Measurements from ENCODE around the gene NHERF2. TPM values are rescaled to one million over a fixed set of nuclear protein-coding genes. Genes with fewer than 3 reads are reported as not detected.

The NHERF2 gene
- total RNA-seq, 6 experiments from 2014 or later: 129 to 284 (median 186) TPM

DNA sequence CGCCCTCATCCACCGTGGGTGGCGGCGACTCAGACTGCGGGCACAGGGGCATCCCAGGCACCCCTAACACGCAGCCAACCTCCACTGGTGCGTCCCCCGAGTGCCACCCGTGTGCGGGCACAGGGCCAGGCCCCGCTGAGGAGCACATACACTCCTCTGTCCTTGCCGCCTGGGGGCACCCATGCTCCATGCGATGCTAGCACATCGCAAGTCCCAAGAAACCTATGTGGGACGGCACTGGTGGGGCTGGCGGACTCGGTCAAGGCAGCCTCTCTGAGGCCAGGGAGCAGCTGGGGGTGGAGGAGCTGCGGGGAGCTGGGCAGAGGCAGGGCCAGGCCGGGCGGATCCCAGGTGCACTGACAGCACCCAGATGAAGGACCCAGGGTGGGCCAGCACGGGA, 21.1 kb upstream of the NHERF2 start:
- H3K27ac ChIP-seq: no peak overlapping the region
- peaks cover 0 to 36% (median 17%) of the 10 kb centered on the region in 4 donors for H3K4me1 ChIP-seq
- WGBS (ENCODE audit: insufficient coverage, low coverage, low lambda C conversion rate, missing lambda C conversion rate): 66% methylated on average over 3 of the region's 21 CpGs
- H3K4me3 ChIP-seq: no peak overlapping the region
- ATAC-seq (no peak), DNase-seq (peak in 1 of 3 donors; percentile 53)
- H3K36me3 ChIP-seq: peaks cover 0 to 29% (median 16%) of the 10 kb centered on the region in 4 donors
- TF ChIP-seq POLR2A (IDR thresholded peaks at IDR 0.05) (no peak), CTCF (IDR thresholded peaks at IDR 0.05) (no peak)
- no peaks in the 10 kb centered on the region for H3K27me3 ChIP-seq
- no peaks in the 10 kb centered on the region for H3K9me3 ChIP-seq
- intact Hi-C loops (cut with DNase I): no loop called here

DNA sequence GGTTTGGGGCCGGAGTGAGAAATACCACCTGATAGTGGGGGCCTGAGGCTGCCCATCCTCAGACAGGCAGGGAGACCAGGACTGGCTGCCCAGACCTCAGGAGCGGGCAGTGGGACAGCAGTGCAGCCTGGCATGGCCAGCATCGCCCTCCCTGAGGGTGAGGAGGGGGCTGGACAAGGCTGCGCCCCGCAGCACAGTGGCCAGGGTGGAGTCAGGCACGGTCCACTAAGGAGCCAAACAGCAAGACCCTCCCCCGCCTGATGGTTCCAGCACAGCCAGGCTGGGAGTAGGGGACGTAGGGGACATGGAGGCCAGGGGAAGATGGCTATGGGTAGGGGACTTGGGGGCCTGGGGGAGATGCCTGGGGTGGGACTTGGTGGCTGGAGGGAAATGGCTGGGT, 20.4 kb upstream of the NHERF2 start:
- no peak for ATAC-seq

GRCh38 chr16:2007081-2007836, 19.4 kb upstream of the NHERF2 start:
- intact Hi-C loops (cut with DNase I): no loop called here
- no peak overlapping the region for H3K27ac ChIP-seq
- H3K36me3 ChIP-seq: peaks cover 0 to 13% (median 5%) of the 10 kb centered on the region in 4 donors
- H3K4me3 ChIP-seq: no peak overlapping the region
- peaks cover 0 to 36% (median 17%) of the 10 kb centered on the region in 4 donors for H3K4me1 ChIP-seq
- DNase-seq: no peak
- TF ChIP-seq POLR2A (IDR thresholded peaks at IDR 0.05): no peak
- TF ChIP-seq CTCF (IDR thresholded peaks at IDR 0.05): no peak
- H3K27me3 ChIP-seq: no peaks in the 10 kb centered on the region
- no peaks in the 10 kb centered on the region for H3K9me3 ChIP-seq
- 63% methylated on average over 8 of the region's 16 CpGs for WGBS (ENCODE audit: insufficient coverage, low coverage, low lambda C conversion rate, missing lambda C conversion rate)
- ATAC-seq: no peak

More for the DNA sequence above, 20.4 kb upstream of the NHERF2 start:
- H3K4me3 ChIP-seq: no peak overlapping the region
- H3K4me1 ChIP-seq: peaks cover 0 to 36% (median 17%) of the 10 kb centered on the region in 4 donors
- peaks cover 0 to 22% (median 13%) of the 10 kb centered on the region in 4 donors for H3K36me3 ChIP-seq
- no peaks in the 10 kb centered on the region for H3K27me3 ChIP-seq
- TF ChIP-seq CTCF (IDR thresholded peaks at IDR 0.05) (no peak), POLR2A (IDR thresholded peaks at IDR 0.05) (no peak)
- H3K27ac ChIP-seq: no peak overlapping the region
- H3K9me3 ChIP-seq: no peaks in the 10 kb centered on the region
- 60% methylated on average over 1 of the region's 8 CpGs for WGBS (ENCODE audit: insufficient coverage, low coverage, low lambda C conversion rate, missing lambda C conversion rate)
- intact Hi-C loops (cut with DNase I): no loop called here
- no peak for DNase-seq

GRCh38 chr16:2008009-2008526, 18.6 kb upstream of the NHERF2 start:
- no peak for DNase-seq
- Histone ChIP-seq H3K4me1 (peaks cover 0 to 36% (median 17%) of the 10 kb centered on the region in 4 donors), H3K36me3 (peaks cover 0 to 5% (median 1%) of the 10 kb centered on the region in 4 donors), H3K27me3 (no peaks in the 10 kb centered on the region), H3K9me3 (no peaks in the 10 kb centered on the region), H3K27ac (peak overlapping the region in 2 of 3 donors; percentile 17 to 86), H3K4me3 (peak overlapping the region in 2 of 3 donors; percentile 95 to 99)
- intact Hi-C loops (cut with DNase I): no loop called here
- whole genome bisulfite sequencing (ENCODE audit: insufficient coverage, low coverage, low lambda C conversion rate, missing lambda C conversion rate): 3% methylated on average over 7 of the region's 15 CpGs
- no peak for TF ChIP-seq POLR2A (IDR thresholded peaks at IDR 0.05)
- no peak for TF ChIP-seq CTCF (IDR thresholded peaks at IDR 0.05)
- ATAC-seq: peak in 1 of 4 donors; percentile 10
